GM19372 (cell line): Measurements from ENCODE around the gene TSPEAR.
"Not testable (repeated sequence)": the region's sequence is repeated elsewhere in the genome, so short reads cannot be mapped to it uniquely, and the experiment has no call there.

Source experiments
- ATAC-seq: cut with Tn5 transposase; IDR thresholded peaks from one replicate; pipeline ENCODE4 v1.9.1; 2021; ENCODE audit warnings: mild to moderate bottlenecking, low read depth, moderate library complexity; ENCODE audit not compliant: unreplicated experiment

Gene TSPEAR

DNA sequence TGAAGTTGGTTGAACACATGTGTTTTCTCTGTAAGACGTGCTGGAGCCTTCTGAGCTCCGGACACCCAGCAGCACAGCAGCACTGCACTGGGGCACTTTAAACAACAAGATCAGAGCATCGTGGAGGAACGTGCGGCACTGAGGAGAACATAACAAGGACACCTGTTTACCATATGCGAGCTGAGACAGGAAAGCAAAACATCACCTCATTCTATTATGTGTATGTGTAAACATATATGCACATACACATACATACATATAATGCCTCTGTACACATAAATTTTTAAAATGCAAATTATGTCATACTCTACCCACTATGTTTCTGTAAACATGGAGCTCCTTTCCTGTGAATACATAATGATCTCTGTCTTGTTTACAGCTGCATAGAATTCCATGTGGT lies 115.8 kb downstream of the TSPEAR start:
- ATAC-seq, result no peak

- no peak for ATAC-seq
These were observed 116.9 kb downstream of the TSPEAR start for GRCh38 chr21:44594406-44594916.

DNA sequence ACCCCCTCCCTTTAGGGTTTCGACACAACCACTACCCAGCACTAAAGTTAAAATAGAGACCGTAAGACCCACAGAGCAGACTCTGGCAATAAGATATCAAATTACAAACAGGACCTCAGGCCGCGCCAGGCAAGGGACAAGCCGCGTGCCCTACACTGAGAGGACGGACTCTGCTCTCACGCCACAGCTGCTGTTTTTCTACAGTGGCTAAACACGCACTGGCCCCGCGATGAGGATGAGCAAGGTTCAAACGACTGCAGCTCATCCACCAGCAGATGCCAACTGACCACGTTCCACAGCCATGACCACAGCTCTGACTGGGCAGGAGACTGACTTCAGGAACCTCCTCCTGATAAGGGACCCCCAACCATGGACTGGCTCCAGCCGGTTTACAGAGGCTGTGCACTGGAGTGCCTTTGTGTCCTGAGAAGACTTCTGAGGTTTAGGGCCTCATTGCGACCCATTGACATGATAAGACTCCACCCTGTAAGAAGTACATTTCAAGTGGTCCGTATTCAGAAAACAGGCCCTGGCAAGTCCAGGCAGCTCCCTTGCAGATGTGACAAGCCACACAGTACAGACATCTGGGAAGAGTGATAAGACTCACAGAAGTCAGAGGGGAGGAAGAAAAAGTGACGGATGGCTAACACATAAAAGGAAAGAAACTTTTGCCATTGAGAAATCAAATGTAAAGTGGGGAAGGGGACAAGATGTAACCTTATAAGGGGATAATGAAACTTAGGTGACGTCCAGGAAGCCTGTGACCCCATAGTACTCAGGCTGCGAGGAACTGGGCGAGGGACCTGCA lies 117.6 kb downstream of the TSPEAR start:
- ATAC-seq, result no peak

DNA sequence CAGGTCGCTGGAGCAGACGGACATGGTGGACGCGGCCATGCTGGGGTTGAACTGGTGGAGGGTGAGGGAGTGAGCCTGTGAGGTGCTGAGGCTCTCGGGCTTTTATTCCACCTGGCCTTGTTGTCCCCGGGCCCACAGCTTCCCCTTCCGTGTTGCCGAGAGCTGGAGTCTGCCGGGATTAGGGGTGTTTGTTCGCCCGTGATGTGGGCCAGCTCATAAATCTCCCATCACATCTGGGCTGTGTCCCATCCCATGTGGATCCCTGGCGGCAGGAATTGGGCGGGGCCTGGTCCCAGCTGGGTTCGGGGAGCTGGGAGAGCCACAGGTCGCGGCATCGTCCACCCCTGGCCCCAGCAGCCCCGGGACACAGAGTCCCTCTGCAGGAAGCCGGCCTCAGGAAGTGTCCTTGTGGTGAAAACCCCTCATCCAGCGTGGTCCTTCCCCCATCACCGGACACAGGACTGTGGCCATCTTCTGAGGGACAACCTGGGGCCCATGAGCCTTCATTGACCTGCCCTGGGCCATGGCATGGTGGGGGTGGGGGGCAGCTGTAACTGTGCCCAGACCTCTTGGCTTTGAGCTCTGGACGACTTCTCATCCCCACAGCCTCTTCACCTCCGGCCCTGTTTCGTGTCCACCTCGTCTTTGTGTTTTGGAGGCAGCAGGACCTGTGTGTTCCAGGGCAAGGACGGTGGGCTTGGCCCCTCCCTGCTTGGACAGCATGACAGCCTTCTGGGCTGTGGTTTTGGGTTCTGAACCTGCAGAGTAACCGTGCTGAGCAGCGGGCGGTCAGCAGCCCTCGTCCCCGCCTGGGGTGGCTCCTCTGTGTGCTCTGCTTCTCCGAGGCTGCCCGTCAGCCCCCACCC lies 118.7 kb downstream of the TSPEAR start, which contains the start of gene KRTAP10-6:
TSS of gene KRTAP10-6 (minus strand) at position 60 of the 866 bp plus-strand sequence. CDS start at position 39, 21 bp downstream.
- no peak for ATAC-seq

DNA sequence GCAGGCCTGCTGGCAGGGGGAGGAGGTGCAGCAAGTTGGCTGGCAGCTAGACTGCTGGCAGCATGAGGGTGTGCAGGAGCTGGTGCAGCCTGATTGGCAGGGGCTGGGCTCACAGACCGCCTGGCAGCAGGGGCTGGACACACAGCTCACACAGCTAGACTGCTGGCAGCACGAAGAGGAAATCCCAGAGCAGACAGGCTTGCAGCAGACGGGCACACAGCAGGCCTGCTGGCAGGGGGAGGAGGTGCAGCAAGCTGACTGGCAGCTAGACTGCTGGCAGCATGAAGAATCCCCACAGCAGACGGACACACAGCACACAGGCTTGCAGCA lies 119.6 kb downstream of the TSPEAR start:
- not testable (repeated sequence) for ATAC-seq

- not testable (repeated sequence) for ATAC-seq
These were observed 120.2 kb downstream of the TSPEAR start for GRCh38 chr21:44590897-44591800.

DNA sequence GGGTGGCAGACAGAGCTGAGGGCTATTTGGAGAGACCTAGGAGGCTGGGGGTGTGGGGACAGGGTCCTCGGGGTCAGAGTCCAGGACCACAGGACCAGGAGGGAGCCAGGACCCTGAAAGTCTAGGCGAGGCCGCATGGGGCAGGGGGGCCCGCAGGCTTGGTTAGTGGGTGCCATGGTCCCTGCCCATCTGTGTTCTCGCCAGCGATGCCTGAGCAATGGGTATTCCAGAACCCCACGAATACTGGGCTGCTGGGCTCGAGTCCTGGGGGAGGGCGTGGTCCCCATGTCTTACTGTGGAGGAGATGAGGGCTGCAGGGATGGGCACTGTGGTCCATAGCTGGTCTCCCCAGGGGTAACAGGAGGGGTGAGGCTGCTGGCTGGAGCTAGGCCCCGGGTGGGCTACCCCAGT lies 121.1 kb downstream of the TSPEAR start:
- no peak for ATAC-seq

GRCh38 chr21:44589586-44590305 lies 121.6 kb downstream of the TSPEAR start:
- no peak for ATAC-seq

DNA sequence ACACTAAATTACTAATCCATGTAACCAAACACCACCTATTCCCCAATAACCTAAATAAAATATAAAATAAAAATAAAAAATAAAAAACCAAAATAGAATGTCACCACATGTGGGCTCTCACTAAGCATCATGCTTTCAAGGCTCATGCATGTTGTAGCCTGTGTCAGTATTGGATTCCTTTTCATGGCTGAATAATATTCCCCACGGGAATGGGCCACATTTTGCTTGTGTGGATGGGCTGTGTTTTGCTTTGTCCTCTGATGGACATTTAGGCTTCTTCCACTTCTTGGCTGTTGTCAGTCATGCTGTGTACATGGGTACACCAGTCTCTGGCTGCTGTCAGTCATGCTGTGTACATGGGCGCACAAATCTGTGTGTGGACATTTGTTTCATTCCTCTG lies 122.3 kb downstream of the TSPEAR start:
- no peak for ATAC-seq

DNA sequence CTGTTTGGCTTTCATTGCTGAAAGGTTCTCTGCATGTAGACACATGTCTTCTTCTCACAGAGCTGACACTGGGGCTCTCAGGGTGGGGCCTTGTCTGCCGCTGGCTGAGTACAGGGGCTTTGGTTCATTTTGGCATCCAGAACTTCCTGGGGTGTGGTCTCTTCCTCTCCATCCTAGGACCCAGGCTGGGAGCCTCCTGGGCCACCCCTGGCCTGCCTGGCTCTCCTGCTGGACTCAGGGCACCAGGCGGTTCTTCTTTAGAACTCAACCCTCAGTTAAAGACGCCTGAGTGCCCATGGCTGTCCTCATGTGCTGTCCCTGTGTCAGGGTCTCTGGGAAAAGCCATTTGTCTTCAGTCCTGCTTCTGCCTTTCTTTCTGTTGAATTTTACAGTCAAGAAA lies 125.5 kb downstream of the TSPEAR start:
- no peak for ATAC-seq

DNA sequence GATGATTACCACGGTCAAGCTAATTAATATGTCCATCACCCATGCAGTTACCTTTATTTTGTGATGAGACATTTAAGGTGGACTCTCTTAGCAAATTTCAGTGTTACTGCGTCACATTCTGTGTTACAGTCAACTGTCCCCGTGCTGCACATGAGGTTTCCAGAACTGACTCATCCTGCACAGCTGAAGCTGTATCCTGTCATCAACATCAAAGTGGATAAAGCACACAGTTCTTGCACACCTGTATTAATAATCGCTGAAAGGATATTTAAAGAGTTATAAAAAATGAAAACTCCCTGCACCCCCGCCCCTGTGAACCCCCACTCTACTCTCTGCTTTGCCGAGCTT lies 127.6 kb downstream of the TSPEAR start:
- no peak for ATAC-seq

- no peak for ATAC-seq
These were observed 128.1 kb downstream of the TSPEAR start for GRCh38 chr21:44583089-44583799.

GRCh38 chr21:44582055-44582454 lies 129.3 kb downstream of the TSPEAR start:
- no peak for ATAC-seq

DNA sequence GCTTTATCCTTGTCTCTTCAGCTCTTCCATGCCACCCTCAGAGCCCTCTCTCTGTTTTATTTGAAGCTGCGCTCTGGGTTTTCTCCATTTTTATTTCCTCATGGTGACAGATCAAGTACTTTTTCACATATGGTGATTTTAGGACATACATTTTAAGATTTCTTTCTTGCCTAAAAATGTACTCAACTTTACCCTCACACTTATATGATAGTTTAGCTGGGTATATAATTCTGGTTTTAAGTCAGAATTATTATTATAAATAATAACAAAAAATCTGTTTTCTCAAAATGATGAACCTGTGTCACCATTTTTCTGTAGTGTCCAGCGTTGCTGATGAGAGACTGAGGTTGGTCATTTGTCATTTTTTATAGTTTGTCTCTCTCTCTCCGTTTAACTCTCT lies 130.2 kb downstream of the TSPEAR start:
- ATAC-seq, result no peak

DNA sequence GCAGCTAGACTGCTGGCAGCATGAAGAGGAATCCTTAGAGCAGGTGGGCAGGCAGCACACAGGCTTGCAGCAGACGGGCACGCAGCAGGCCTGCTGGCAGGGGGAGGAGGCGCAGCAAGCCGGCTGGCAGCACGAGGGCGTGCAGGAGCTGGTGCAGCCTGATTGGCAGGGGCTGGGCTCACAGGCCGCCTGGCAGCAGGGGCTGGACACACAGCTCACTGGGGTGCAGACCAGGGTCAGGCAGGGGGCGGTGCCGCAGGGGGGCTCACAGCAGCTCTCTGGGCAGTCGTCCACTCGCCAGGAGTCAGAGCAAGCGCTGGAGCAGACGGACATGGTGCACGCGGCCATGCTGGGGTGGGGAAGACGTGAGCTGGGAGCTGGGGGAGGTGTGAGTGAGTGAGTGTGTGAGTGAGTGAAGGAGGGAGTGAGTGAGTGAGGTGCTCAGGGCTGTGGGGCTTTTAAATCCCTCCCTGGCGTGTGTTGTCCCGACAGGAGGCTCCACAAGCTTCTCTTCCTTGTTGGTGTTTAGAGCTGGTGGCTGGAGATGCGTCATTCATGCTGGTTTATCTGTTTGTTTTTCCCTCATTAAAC lies 131.0 kb downstream of the TSPEAR start, which contains the start of gene KRTAP10-5:
TSS of gene KRTAP10-5 (minus strand) at position 374 of the 591 bp plus-strand sequence. CDS start at position 348, 26 bp downstream.
- ATAC-seq, result not testable (repeated sequence)

DNA sequence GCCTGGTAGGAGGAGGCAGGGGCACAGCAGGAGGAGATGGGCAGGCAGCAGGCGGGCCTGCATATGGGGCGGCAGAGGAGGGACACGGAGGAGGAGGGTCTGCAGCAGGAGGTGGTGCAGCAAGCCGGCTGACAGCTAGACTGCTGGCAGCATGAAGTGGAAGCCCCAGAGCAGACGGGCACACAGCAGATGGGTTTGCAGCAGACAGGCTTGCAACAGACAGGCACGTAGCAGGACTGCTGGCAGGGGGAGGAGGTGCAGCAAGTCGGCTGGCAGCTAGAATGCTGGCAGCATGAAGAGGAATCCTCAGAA lies 131.6 kb downstream of the TSPEAR start:
- no peak for ATAC-seq

DNA sequence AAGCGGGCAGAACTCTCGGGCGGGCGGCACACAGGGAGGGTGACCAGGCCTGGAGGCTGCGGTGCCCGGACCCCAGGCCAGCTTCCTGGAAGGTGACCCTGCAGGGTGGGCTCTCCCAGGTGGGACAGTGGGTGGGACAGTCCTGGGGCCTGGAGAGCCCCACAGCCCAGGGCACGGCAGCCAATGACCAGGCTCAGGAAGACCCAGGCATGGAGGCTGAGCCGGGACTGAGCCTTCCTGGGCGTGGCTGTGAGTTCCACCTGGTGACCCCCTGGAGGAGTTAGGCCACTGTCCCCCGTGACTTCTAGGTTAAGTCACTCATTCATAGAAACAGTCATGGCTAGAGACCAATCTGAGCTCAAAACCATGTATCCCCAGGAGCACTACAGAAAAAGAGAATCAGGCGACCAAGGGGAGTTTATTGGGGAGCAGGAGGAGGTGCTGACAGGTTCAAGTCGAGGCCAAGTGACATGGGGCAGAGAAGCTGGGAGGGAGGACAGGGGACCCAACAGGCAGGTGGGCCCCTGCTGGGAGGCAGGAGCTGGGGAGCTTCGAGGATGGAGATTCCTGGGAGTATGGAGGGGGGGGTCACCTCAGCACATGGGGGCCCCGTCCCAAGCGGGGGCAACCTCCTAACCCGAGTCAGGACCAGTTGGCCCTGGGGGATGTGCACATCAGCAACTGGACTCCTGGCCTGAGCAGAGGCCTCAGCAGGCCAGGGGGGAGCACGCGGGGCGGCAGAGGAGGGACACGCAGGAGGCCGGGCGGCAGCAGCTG lies 132.1 kb downstream of the TSPEAR start:
- no peak for ATAC-seq
